Activated naive CD4-positive, alpha-beta T cell treated with anti-CD3 and anti-CD28 coated beads, Interleukin-2, amount 10 ng/mL, durations not matched to agents 7 days and 5 days (primary cell): Measurements from ENCODE around the gene MIB1.

Experiments used
- CTCF ChIA-PET: fragments of 350-600 bp; sonication (Branson Sonifier 250); formaldehyde crosslinking; loops from one replicate; lab custom pipeline; 2021; ENCODE audit warnings: antibody characterized with exemption; lab: Charles Lee
- DNase-seq: peaks from one replicate; pipeline ENCODE4 v3.0.0-alpha.2; 2020
- H3K27ac Mint-ChIP-seq: one replicate; pipeline ENCODE4 v1.8.0; 2021; ENCODE audit warnings: mild to moderate bottlenecking, moderate library complexity, mixed read lengths
- H3K27me3 Mint-ChIP-seq: one replicate; pipeline ENCODE4 v1.8.0; 2021; ENCODE audit warnings: mild to moderate bottlenecking, mixed read lengths
- H3K36me3 Mint-ChIP-seq: one replicate; pipeline ENCODE4 v1.8.0; 2021; ENCODE audit warnings: mixed read lengths
- H3K4me1 Mint-ChIP-seq: one replicate; pipeline ENCODE4 v1.8.0; 2021; ENCODE audit warnings: mixed read lengths
- H3K4me3 Mint-ChIP-seq: one replicate; pipeline ENCODE4 v1.8.0; 2021; ENCODE audit warnings: mild to moderate bottlenecking, moderate library complexity, mixed read lengths
- H3K9me3 Mint-ChIP-seq: one replicate; pipeline ENCODE4 v1.8.0; 2021; ENCODE audit warnings: mixed read lengths

The MIB1 gene

GRCh38 chr18:21900605-21901352 is 160.2 kb downstream of the MIB1 start:
- no peak for DNase-seq
- peaks cover 3% of the 10 kb centered on the region for H3K4me1 Mint-ChIP-seq
- H3K36me3 Mint-ChIP-seq: no peaks in the 10 kb centered on the region
- H3K4me3 Mint-ChIP-seq: no peak overlapping the region
- peaks cover 15% of the 10 kb centered on the region for H3K27me3 Mint-ChIP-seq
- no peak overlapping the region for H3K27ac Mint-ChIP-seq
- CTCF ChIA-PET: no interaction called here
- no peaks in the 10 kb centered on the region for H3K9me3 Mint-ChIP-seq

GRCh38 chr18:21901423-21901945 is 160.9 kb downstream of the MIB1 start:
- peaks cover 3% of the 10 kb centered on the region for H3K4me1 Mint-ChIP-seq
- no peak overlapping the region for H3K27ac Mint-ChIP-seq
- CTCF ChIA-PET: no interaction called here
- H3K27me3 Mint-ChIP-seq: peaks cover 12% of the 10 kb centered on the region
- no peaks in the 10 kb centered on the region for H3K9me3 Mint-ChIP-seq
- no peak for DNase-seq
- no peak overlapping the region for H3K4me3 Mint-ChIP-seq
- H3K36me3 Mint-ChIP-seq: no peaks in the 10 kb centered on the region

- no peak overlapping the region for H3K4me3 Mint-ChIP-seq
- no peak for DNase-seq
- H3K4me1 Mint-ChIP-seq: no peaks in the 10 kb centered on the region
- H3K27me3 Mint-ChIP-seq: no peaks in the 10 kb centered on the region
- CTCF ChIA-PET: no interaction called here
- H3K36me3 Mint-ChIP-seq: no peaks in the 10 kb centered on the region
- H3K9me3 Mint-ChIP-seq: no peaks in the 10 kb centered on the region
- no peak overlapping the region for H3K27ac Mint-ChIP-seq
Measured at GRCh38 chr18:21903709-21904108, 163.1 kb downstream of the MIB1 start.

DNA sequence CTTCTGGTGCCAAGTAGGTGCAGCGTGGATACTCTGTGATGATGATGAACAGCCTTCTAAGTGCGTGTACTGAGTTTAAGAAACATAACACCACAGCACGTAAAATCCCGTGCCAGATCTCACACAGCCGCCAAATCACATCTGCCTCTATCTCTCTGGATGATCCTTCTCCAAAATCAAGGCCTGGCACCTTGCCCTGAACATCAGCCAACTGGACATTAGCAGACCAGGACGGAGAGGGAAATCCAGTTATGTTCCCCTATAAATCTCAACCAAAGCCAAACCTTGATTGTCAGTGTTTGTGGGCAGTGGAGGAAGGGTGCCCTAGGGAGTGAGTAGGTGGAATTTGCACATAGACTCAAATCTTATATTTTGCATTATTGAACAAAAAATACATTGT is 164.3 kb downstream of the MIB1 start:
- no peak overlapping the region for H3K27ac Mint-ChIP-seq
- H3K4me1 Mint-ChIP-seq: no peaks in the 10 kb centered on the region
- H3K27me3 Mint-ChIP-seq: no peaks in the 10 kb centered on the region
- no peaks in the 10 kb centered on the region for H3K36me3 Mint-ChIP-seq
- H3K4me3 Mint-ChIP-seq: no peak overlapping the region
- no peak for DNase-seq
- CTCF ChIA-PET: no interaction called here
- no peaks in the 10 kb centered on the region for H3K9me3 Mint-ChIP-seq

GRCh38 chr18:21907451-21907850 is 166.9 kb downstream of the MIB1 start:
- Mint-ChIP-seq H3K9me3 (no peaks in the 10 kb centered on the region), H3K27me3 (peaks cover 9% of the 10 kb centered on the region), H3K36me3 (no peaks in the 10 kb centered on the region), H3K27ac (no peak overlapping the region), H3K4me1 (no peaks in the 10 kb centered on the region), H3K4me3 (no peak overlapping the region)
- CTCF ChIA-PET: no interaction called here
- no peak for DNase-seq

DNA sequence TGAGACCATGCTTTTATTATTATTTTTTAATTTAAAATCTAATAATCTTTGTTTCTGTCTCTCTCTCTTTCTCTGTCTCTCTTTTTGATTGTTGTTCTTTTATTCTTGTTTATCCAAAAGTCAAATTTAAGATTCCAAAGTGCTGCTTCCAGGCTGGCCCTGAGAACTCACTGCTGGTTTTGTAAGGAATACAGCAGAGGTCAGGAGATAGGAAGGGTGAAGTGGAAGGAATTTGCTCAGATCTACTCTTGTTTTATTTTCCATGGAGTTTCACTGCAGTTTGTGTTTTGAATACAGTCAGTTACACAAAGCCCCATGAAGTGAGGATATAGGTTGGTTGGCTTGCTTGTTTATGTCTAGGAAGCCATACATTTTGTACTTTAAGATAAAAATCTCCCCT is 168.1 kb downstream of the MIB1 start:
- CTCF ChIA-PET: no interaction called here
- no peaks in the 10 kb centered on the region for H3K4me1 Mint-ChIP-seq
- no peaks in the 10 kb centered on the region for H3K36me3 Mint-ChIP-seq
- no peak overlapping the region for H3K4me3 Mint-ChIP-seq
- no peaks in the 10 kb centered on the region for H3K9me3 Mint-ChIP-seq
- H3K27me3 Mint-ChIP-seq: peaks cover 9% of the 10 kb centered on the region
- DNase-seq: no peak
- no peak overlapping the region for H3K27ac Mint-ChIP-seq

DNA sequence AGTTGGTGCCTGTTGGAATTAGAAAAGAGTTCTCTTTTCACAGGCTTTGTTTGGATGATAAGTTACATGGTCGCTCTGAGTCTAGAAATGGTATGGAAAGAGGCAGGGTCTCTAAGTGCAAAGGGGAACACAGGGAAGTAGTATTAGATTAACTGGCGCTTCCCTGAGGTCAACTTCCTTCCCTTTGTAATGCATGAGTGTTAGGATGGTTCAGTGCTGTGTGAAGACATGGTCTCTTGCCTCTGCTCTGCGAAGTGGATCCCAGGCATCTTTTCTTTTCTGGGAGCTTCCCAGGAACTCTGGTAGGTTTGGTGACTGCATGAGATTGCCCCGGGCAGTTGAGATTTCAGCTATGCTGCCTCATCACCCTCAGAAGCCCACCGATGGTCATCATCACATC is 170.3 kb downstream of the MIB1 start:
- Mint-ChIP-seq H3K4me1 (no peaks in the 10 kb centered on the region), H3K9me3 (no peaks in the 10 kb centered on the region), H3K4me3 (no peak overlapping the region), H3K36me3 (no peaks in the 10 kb centered on the region), H3K27ac (no peak overlapping the region), H3K27me3 (peaks cover 13% of the 10 kb centered on the region)
- DNase-seq: no peak
- CTCF ChIA-PET: no interaction called here

GRCh38 chr18:21911551-21911950 is 171.0 kb downstream of the MIB1 start:
- Mint-ChIP-seq H3K4me1 (no peaks in the 10 kb centered on the region), H3K4me3 (no peak overlapping the region)

GRCh38 chr18:21912339-21913239 is 172.0 kb downstream of the MIB1 start:
- CTCF ChIA-PET: no interaction called here
- Mint-ChIP-seq H3K27me3 (peaks cover 13% of the 10 kb centered on the region), H3K4me3 (no peak overlapping the region), H3K27ac (no peak overlapping the region), H3K36me3 (no peaks in the 10 kb centered on the region), H3K4me1 (no peaks in the 10 kb centered on the region), H3K9me3 (no peaks in the 10 kb centered on the region)
- DNase-seq: no peak

More at GRCh38 chr18:21911551-21911950, 171.0 kb downstream of the MIB1 start:
- Mint-ChIP-seq H3K27me3 (peaks cover 13% of the 10 kb centered on the region), H3K27ac (no peak overlapping the region), H3K9me3 (no peaks in the 10 kb centered on the region), H3K36me3 (no peaks in the 10 kb centered on the region)
- CTCF ChIA-PET: no interaction called here
- no peak for DNase-seq

GRCh38 chr18:21914739-21915319 is 174.2 kb downstream of the MIB1 start:
- H3K36me3 Mint-ChIP-seq: peaks cover 1% of the 10 kb centered on the region
- CTCF ChIA-PET: interaction anchor here (1.1 kb wide), 1 partner anchor 9 kb away, joined by 3 read pairs; no protein-coding TSS in a partner anchor
- no peaks in the 10 kb centered on the region for H3K4me1 Mint-ChIP-seq
- H3K4me3 Mint-ChIP-seq: no peak overlapping the region
- peaks cover 13% of the 10 kb centered on the region for H3K27me3 Mint-ChIP-seq
- no peak overlapping the region for H3K27ac Mint-ChIP-seq
- H3K9me3 Mint-ChIP-seq: peaks cover 6% of the 10 kb centered on the region
- DNase-seq: no peak

DNA sequence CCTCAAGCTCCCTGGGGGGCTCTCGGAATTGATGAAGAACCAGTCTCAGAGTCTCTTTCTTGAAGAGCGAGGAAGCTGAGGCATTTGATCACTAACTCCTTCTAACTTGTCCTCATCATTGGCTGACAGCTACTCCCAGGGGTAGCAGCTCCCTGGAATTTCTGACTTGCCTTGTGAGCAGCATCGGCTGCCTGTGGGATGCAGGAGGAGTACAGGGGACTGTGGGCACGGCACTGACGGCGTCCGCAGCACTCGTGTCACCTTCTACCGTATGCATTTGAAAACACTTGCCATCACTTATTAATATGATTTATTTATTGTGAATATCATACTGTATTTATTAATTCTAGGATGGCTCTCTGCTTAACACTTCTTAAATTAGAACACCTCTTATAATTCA is 175.0 kb downstream of the MIB1 start:
- peaks cover 1% of the 10 kb centered on the region for H3K36me3 Mint-ChIP-seq
- H3K4me1 Mint-ChIP-seq: no peaks in the 10 kb centered on the region
- H3K27ac Mint-ChIP-seq: no peak overlapping the region
- DNase-seq: no peak
- H3K9me3 Mint-ChIP-seq: peaks cover 6% of the 10 kb centered on the region
- CTCF ChIA-PET: interaction anchor here (1.1 kb wide), 1 partner anchor 8 kb away, joined by 3 read pairs; no protein-coding TSS in a partner anchor
- peaks cover 13% of the 10 kb centered on the region for H3K27me3 Mint-ChIP-seq
- H3K4me3 Mint-ChIP-seq: no peak overlapping the region

- no peak for DNase-seq
- CTCF ChIA-PET: interaction anchor here (0.6 kb wide), 1 partner anchor 40 kb away, joined by 3 read pairs; no protein-coding TSS in a partner anchor
- H3K27ac Mint-ChIP-seq: no peak overlapping the region
- H3K4me1 Mint-ChIP-seq: no peaks in the 10 kb centered on the region
- peaks cover 8% of the 10 kb centered on the region for H3K27me3 Mint-ChIP-seq
- peaks cover 6% of the 10 kb centered on the region for H3K9me3 Mint-ChIP-seq
- H3K4me3 Mint-ChIP-seq: no peak overlapping the region
- peaks cover 1% of the 10 kb centered on the region for H3K36me3 Mint-ChIP-seq
Measured at GRCh38 chr18:21916594-21916993, 176.0 kb downstream of the MIB1 start.

GRCh38 chr18:21918693-21919092 is 178.1 kb downstream of the MIB1 start:
- CTCF ChIA-PET: no interaction called here
- H3K9me3 Mint-ChIP-seq: peaks cover 6% of the 10 kb centered on the region
- no peaks in the 10 kb centered on the region for H3K4me1 Mint-ChIP-seq
- peaks cover 4% of the 10 kb centered on the region for H3K27me3 Mint-ChIP-seq
- no peak overlapping the region for H3K4me3 Mint-ChIP-seq
- no peak for DNase-seq
- no peak overlapping the region for H3K27ac Mint-ChIP-seq
- peaks cover 1% of the 10 kb centered on the region for H3K36me3 Mint-ChIP-seq
